Lung (tissue), 12 donors: Measurements from ENCODE around the gene SSC5D. TPM values are rescaled to one million over a fixed set of nuclear protein-coding genes. Genes with fewer than 3 reads are reported as not detected.

Source experiments
- ATAC-seq: fragments of 200-7000 bp; cut with Tn5 transposase; one replicate; pipeline ENCODE4 v1.9.1; 2020; ENCODE audit warnings: moderate number of reproducible peaks; ENCODE audit not compliant: insufficient read depth, low FRiP score
- DNase-seq, 3 donors: peaks; one replicate each; pipeline ENCODE4 v3.0.0-alpha.2; 2013 to 2017
- H3K27ac ChIP-seq, 2 donors: one replicate each; pipeline ENCODE4 v1.5.1; 2013; ENCODE audit warnings: mild to moderate bottlenecking in 2 of 2, moderate library complexity in 2 of 2, control low read depth in 1 of 2, inconsistent platforms in 1 of 2, low read depth in 1 of 2, low read length in 1 of 2
- H3K27me3 ChIP-seq, 3 donors: one replicate each; pipeline ENCODE4 v1.5.1; 2013; ENCODE audit warnings: low read length in 2 of 3; ENCODE audit not compliant: control insufficient read depth in 3 of 3, insufficient read depth in 3 of 3
- H3K36me3 ChIP-seq, 4 donors: one replicate each; pipeline ENCODE4 v1.5.1; 2013; ENCODE audit warnings: low read length in 4 of 4, mild to moderate bottlenecking in 1 of 4, moderate library complexity in 1 of 4; ENCODE audit not compliant: control insufficient read depth in 4 of 4, insufficient read depth in 4 of 4
- H3K4me1 ChIP-seq, 5 donors: one replicate each; pipeline ENCODE4 v1.5.1; 2013; ENCODE audit warnings: low read length in 5 of 5, mild to moderate bottlenecking in 2 of 5, moderate library complexity in 1 of 5; ENCODE audit not compliant: control insufficient read depth in 5 of 5, insufficient read depth in 5 of 5
- H3K4me3 ChIP-seq: one replicate; pipeline ENCODE4 v1.5.1; 2013; ENCODE audit warnings: mild to moderate bottlenecking, control low read depth, moderate library complexity
- H3K9ac ChIP-seq, 2 donors: one replicate each; pipeline ENCODE4 v1.5.1; 2013; ENCODE audit warnings: low read length in 2 of 2, control low read depth in 1 of 2; ENCODE audit not compliant: insufficient read depth in 1 of 2
- H3K9me3 ChIP-seq, 4 donors: one replicate each; pipeline ENCODE4 v1.5.1; 2013; ENCODE audit warnings: low read length in 3 of 4, mild to moderate bottlenecking in 1 of 4, moderate library complexity in 1 of 4; ENCODE audit not compliant: control insufficient read depth in 4 of 4, insufficient read depth in 3 of 4
- CTCF ChIP-seq: IDR thresholded peaks from 2 replicates; pipeline ENCODE4 v1.5.1; 2012; ENCODE audit warnings: mild to moderate bottlenecking; ENCODE audit errors: control extremely low read depth, extremely low read depth
- WGBS, 2 donors: extraction: QIAGEN DNeasy Blood & Tissue Kit; methylation state at CpG; one replicate each; pipeline ENCODE4 v1.1.7; 2013; 5-methylcytosine and 5-hydroxymethylcytosine counted together
- polyA plus RNA-seq, 2 donors: library from polyadenylated mRNA; stranded (reverse); fragments of 200-250 nt; gene quantifications; one replicate each; pipeline ENCODE4 v1.2.1, GENCODE V29; 2013
- total RNA-seq, 2 donors: library from RNA; depleted of rRNA in 1 of 2; stranded (reverse); fragments of >200 nt in 1 of 2; gene quantifications; one replicate each; pipeline ENCODE4 v1.2.1, GENCODE V29; 2014 to 2021
- donor health status: control.
- donor health status: control.
- donor health status: Bipolar disorder and iron deficiency.
- donor health status: healthy.
- donor health status: DM: yes; HTN: yes; CAD: no.

SSC5D gene
- total and polyA plus RNA-seq, 4 donors, result 0.66 to 8.4 (median 4.4) TPM

GRCh38 chr19:55466241-55466614 lies 22.0 kb upstream of the SSC5D start:
- Histone ChIP-seq H3K36me3 (no peaks in the 10 kb centered on the region), H3K4me3 (no peak overlapping the region), H3K9ac (no peak overlapping the region), H3K27me3 (no peaks in the 10 kb centered on the region), H3K27ac (no peak overlapping the region), H3K4me1 (peaks cover 0 to 7% (median 0%) of the 10 kb centered on the region in 5 donors), H3K9me3 (no peaks in the 10 kb centered on the region)
- WGBS, 2 donors, result 85 to 90% methylated on average over 4 of the region's 4 CpGs
- no peak for TF ChIP-seq CTCF
- no peak for DNase-seq
- no peak for ATAC-seq

- Histone ChIP-seq H3K27me3 (no peaks in the 10 kb centered on the region), H3K4me3 (no peak overlapping the region), H3K9ac (no peak overlapping the region), H3K27ac (no peak overlapping the region), H3K9me3 (no peaks in the 10 kb centered on the region), H3K36me3 (no peaks in the 10 kb centered on the region), H3K4me1 (peaks cover 0 to 4% (median 0%) of the 10 kb centered on the region in 5 donors)
- 31 to 38% methylated on average over 28 to 29 of the region's 29 CpGs for WGBS, 2 donors
- DNase-seq, result peak in 2 of 3 donors; percentile 45 to 55
- peak; percentile 90 for ATAC-seq
- peak; percentile 82 for TF ChIP-seq CTCF
Observed at GRCh38 chr19:55467236-55468053, 20.8 kb upstream of the SSC5D start.

- no peak overlapping the region for H3K9ac ChIP-seq
- H3K4me3 ChIP-seq, result no peak overlapping the region
- H3K36me3 ChIP-seq, result no peaks in the 10 kb centered on the region
- DNase-seq (no peak), ATAC-seq (no peak)
- WGBS, 2 donors, result 14 to 22% methylated on average over 4 of the region's 4 CpGs
- TF ChIP-seq CTCF, result no peak
- H3K27ac ChIP-seq, result no peak overlapping the region
- H3K27me3 ChIP-seq, result no peaks in the 10 kb centered on the region
- peaks cover 0 to 4% (median 0%) of the 10 kb centered on the region in 5 donors for H3K4me1 ChIP-seq
- no peaks in the 10 kb centered on the region for H3K9me3 ChIP-seq
Observed at GRCh38 chr19:55468054-55468393, 20.2 kb upstream of the SSC5D start.
